Measurements from ENCODE around the gene ZNF565. TPM values are rescaled to one million over a fixed set of nuclear protein-coding genes. Genes with fewer than 3 reads are reported as not detected.
A peak's percentile ranks its signal among the peaks of the same experiment; 100 is the strongest.

ZNF565 gene
- 1 to 10 TPM; 2.2 to 2.7 TPM for total RNA-seq

DNA sequence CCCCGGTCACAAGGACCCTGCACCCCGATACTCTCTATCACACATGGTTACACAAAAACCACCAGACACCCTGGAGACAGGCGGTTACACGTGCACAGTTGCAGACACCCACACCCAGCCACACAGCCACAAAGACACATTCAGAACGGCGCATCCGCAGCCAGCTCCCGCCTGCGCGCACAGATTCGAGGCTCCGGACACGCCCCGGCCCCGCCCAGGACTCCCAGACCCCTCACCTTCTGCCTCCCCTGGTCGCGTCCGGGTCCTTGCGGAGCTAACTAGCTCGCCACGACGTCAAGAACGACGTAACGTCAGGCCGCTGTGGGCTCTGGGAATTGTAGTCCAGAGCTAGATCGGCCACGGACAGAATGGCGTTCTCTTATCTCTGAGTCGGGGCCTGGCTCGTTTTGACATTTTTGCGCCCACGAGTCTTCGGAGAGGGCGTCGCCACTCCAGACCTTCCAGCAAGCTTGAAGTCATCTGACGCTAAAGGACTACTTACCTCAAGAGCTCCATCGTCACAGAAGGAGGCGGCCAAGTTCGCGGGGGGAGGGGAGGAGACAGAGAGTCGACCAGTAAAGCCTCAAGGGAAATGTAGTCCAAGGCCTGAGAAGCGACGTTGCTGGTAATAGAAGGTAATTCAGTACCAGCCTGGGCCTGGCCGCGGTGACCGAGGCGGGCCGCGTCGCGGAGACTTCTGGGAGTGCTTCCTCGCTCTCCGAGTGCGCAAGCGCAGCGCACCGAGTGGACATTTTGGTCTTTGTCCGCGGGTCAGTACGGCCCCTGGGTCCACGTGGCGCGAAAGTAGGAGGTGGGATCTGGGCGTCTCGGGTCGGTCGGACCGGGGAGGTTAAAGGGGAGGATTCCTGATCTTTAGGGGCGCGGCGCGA, at the start of gene ZNF565, which contains the start of gene ZNF146:
Gene ZNF565 (minus strand): TSS at position 280 of the 890 bp plus-strand sequence. CDS start 12,680 bp downstream, outside the sequence.
Gene ZNF146 (plus strand): TSS at position 721 of the 890 bp plus-strand sequence. CDS start 21,335 bp downstream, outside the sequence.
- Mint-ChIP-seq H3K4me1 (ENCODE audit: low read depth) (peaks cover 19% of the 10 kb centered on the region), H3K36me3 (ENCODE audit: low read depth) (peaks cover 18% of the 10 kb centered on the region), H3K27ac (no peak within 1 kb of the TSS), H3K27me3 (ENCODE audit: low read depth) (no peaks in the 10 kb centered on the region), H3K4me3 (no peak within 1 kb of the TSS), H3K9me3 (ENCODE audit: insufficient read depth) (peaks cover 6% of the 10 kb centered on the region)
- ATAC-seq: peak; percentile 94
- ChIA-PET CTCF (interaction anchor here (0.9 to 1.9 kb wide), 2 partner anchors 10 to 87 kb away, joined by 5 to 13 read pairs; no protein-coding TSS in a partner anchor), POLR2A (interaction anchor here (0.6 to 2.2 kb wide), 16 partner anchors 9 to 1565 kb away, joined by 3 to 10 read pairs (median 4); partner anchors contain the start of genes POLR2I, TBCB, ZNF345 and ZNF382)
- peak; percentile 99 for DNase-seq

DNA sequence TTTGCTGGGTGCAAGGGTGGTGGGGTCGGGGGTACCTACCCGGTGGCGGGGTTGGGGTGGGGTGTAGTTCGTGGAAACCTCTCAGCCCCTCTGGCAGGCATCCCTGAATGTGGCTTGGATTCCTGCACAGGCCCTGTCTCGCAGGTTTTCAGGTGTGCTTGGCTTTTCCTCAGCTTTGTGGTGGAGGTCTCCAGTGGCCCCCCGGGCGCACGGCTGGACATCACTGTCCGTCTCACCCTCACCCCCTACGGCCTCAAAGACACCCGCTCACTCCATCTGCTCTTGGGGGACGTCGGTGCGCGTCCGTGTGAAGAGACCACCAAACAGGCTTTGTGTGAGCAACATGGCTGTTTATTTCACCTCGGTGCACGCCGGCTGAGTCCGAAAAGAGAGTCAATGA, 44.7 kb upstream of the ZNF565 start:
- ATAC-seq (no peak), DNase-seq (no peak)
- H3K27me3 Mint-ChIP-seq (ENCODE audit: low read depth): no peaks in the 10 kb centered on the region
- no peaks in the 10 kb centered on the region for H3K4me1 Mint-ChIP-seq (ENCODE audit: low read depth)
- POLR2A ChIA-PET: no interaction called here
- CTCF ChIA-PET: no interaction called here
- H3K27ac Mint-ChIP-seq: no peak overlapping the region
- H3K4me3 Mint-ChIP-seq: no peak overlapping the region
- peaks cover 10% of the 10 kb centered on the region for H3K36me3 Mint-ChIP-seq (ENCODE audit: low read depth)
- H3K9me3 Mint-ChIP-seq (ENCODE audit: insufficient read depth): peaks cover 35% of the 10 kb centered on the region

DNA sequence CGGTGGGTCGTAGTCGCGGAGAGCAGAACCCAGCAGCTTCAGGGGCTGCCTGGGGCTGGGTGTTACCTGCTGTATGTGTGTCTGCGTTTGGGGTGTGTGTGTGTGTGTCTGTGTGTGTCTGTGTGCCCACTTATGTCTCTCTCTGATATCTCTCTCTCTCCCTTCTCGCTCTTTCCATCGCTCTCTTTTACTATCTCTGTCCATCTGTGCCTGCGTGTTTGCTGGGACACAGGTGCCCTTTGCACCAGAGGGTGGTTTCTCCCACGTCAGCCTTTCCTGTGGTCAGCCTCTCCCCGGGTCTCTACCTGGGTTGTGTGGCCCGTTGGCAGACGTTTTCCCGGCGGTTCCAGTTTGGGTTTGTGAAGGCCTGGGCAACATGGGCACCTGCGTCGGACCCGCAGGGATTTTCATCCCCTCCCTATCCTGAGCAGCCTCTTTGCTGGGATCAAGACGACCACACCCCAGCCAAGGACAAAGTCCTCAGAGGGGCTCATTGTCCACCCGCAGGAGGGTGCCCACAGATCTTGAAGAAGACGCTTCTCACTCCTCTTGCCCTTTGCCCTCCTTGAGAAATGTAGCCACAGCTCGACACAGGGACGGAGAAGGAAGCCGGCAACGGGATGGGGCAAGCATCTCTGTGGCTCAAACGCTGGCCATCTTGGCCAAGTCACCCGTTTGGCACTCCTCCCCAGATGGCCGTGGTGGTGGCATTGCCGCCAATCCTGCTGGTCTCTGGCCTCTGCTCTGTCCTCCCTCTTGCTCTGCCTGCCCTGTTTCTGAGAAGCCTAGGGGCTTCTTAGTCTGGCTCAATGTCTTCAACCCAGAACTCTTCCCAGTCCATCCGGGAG, 43.8 kb upstream of the ZNF565 start:
- Mint-ChIP-seq H3K27me3 (ENCODE audit: low read depth) (no peaks in the 10 kb centered on the region), H3K4me1 (ENCODE audit: low read depth) (no peaks in the 10 kb centered on the region), H3K9me3 (ENCODE audit: insufficient read depth) (peaks cover 34% of the 10 kb centered on the region), H3K27ac (no peak overlapping the region), H3K36me3 (ENCODE audit: low read depth) (peaks cover 10% of the 10 kb centered on the region), H3K4me3 (no peak overlapping the region)
- CTCF ChIA-PET: no interaction called here
- no peak for ATAC-seq
- no peak for DNase-seq
- POLR2A ChIA-PET: no interaction called here

DNA sequence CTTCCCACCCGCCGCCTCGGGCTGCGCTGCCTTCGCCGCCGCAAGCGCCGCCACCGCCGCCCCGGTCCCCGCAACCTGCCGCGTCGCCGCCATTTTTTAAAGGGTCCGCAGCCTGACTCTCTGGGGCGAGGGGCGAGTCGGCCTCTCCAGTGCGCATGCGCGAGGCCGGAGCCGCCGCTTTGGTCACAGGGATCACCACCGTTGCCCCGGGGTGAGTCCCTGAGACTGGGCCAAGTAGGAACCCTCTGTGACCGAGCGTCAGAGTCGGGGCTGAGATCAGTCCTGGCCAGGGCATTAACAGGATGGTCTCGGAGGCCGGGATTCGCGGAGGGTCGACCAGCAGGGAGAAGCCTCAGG, 43.0 kb upstream of the ZNF565 start:
- ChIA-PET POLR2A (no interaction called here), CTCF (no interaction called here)
- ATAC-seq (no peak), DNase-seq (no peak)
- H3K27ac Mint-ChIP-seq: no peak overlapping the region
- no peaks in the 10 kb centered on the region for H3K27me3 Mint-ChIP-seq (ENCODE audit: low read depth)
- H3K4me3 Mint-ChIP-seq: no peak overlapping the region
- H3K36me3 Mint-ChIP-seq (ENCODE audit: low read depth): peaks cover 10% of the 10 kb centered on the region
- peaks cover 31% of the 10 kb centered on the region for H3K9me3 Mint-ChIP-seq (ENCODE audit: insufficient read depth)
- H3K4me1 Mint-ChIP-seq (ENCODE audit: low read depth): no peaks in the 10 kb centered on the region

DNA sequence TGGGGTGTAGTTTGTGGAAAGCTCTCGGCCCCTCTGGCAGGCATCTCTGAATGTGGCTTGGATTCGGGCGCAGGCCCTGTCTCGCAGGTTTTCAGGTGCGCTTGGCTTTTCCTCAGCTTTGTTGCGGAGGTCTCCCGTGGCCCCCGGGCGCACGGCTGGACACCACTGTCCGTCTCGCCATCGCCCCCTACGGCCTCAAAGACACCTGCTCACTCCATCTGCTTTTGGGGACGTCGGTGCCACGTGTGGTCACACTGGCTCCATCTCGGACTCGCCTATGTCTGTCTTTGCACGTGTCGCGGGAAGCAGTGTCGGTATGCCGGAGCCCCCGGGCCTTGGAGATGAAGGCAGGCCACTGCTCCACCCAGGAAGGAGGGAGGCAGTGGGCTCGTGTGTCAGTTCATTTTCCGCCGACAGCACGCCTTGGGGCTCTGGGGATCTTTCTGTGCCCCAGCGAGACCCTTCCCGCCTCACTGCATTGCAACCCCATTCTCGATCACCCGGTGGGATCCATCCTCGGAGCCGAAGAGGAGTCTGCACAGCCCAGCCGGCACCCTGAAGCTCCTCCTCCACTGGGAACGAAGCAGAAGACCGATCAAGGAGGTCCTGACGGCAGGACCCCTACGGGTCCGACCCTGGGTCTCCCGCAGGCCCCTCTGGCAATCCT, 42.5 kb upstream of the ZNF565 start:
- Mint-ChIP-seq H3K4me3 (no peak overlapping the region), H3K4me1 (ENCODE audit: low read depth) (no peaks in the 10 kb centered on the region), H3K9me3 (ENCODE audit: insufficient read depth) (peaks cover 32% of the 10 kb centered on the region), H3K36me3 (ENCODE audit: low read depth) (peaks cover 10% of the 10 kb centered on the region), H3K27me3 (ENCODE audit: low read depth) (no peaks in the 10 kb centered on the region), H3K27ac (no peak overlapping the region)
- DNase-seq (no peak), ATAC-seq (no peak)
- CTCF ChIA-PET: no interaction called here
- POLR2A ChIA-PET: no interaction called here

DNA sequence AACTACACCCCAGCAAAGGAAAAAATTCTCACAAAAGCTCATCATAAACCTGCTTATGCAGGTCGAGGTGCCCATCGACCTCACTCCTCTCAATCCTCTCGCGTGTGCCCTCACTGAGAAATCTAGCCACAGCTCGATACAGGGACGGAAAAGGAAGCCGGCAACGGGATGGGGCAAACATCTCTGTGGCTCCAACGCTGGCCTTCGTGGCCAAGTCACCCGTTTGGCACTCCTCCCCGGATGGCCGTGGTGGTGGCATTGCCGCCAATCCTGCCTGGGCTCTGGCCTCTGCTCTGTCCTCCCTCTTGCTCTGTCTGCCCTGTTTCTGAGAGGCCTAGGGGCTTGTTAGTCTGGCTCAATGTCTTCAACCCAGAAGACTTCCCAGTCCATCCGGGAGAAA, 41.6 kb upstream of the ZNF565 start:
- POLR2A ChIA-PET: no interaction called here
- Mint-ChIP-seq H3K27ac (no peak overlapping the region), H3K36me3 (ENCODE audit: low read depth) (peaks cover 10% of the 10 kb centered on the region), H3K9me3 (ENCODE audit: insufficient read depth) (peaks cover 39% of the 10 kb centered on the region), H3K27me3 (ENCODE audit: low read depth) (no peaks in the 10 kb centered on the region), H3K4me3 (no peak overlapping the region), H3K4me1 (ENCODE audit: low read depth) (no peaks in the 10 kb centered on the region)
- ATAC-seq (no peak), DNase-seq (no peak)
- CTCF ChIA-PET: no interaction called here

DNA sequence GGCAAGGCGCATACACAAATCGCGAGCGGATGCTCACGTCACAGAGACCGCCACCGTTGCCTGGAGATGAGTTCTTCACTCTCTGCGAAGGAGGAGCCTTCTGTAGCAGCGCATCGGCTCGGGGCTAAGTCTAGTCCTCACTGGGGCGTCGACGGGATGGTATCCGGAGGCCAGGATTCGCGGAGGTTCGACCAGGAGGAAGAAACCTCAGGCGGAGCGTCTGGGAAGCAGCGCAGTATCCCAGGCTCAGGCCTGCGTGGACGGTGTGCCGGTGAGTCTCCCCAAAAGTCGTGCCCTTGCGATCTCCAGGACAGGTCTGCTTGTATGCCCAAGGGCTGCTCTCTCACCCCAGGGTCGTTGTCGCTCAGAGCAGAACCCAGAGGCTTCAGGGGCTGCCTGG, 40.9 kb upstream of the ZNF565 start:
- no peak overlapping the region for H3K4me3 Mint-ChIP-seq
- peaks cover 10% of the 10 kb centered on the region for H3K36me3 Mint-ChIP-seq (ENCODE audit: low read depth)
- peaks cover 39% of the 10 kb centered on the region for H3K9me3 Mint-ChIP-seq (ENCODE audit: insufficient read depth)
- ChIA-PET POLR2A (no interaction called here), CTCF (no interaction called here)
- no peak overlapping the region for H3K27ac Mint-ChIP-seq
- DNase-seq (no peak), ATAC-seq (no peak)
- no peaks in the 10 kb centered on the region for H3K27me3 Mint-ChIP-seq (ENCODE audit: low read depth)
- no peaks in the 10 kb centered on the region for H3K4me1 Mint-ChIP-seq (ENCODE audit: low read depth)

DNA sequence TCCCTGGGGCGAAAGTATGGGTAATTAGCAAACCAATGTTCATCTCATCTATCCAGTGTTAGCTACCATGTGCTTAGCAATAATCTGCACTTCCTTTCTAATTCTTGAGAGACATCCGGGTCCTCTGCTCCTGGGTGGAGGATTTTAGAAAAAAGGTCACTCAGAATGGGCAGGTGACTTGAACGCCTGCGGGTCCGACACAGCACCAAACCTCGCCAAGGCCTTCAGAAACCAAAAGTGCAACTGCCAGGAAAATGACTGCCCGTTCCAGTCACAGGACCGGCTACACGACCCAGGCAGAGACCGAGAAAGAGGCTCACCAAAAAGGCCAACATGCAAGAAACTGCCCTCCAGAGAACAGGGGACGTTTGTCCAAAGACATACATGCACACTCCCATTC, 40.4 kb upstream of the ZNF565 start:
- Mint-ChIP-seq H3K4me3 (no peak overlapping the region), H3K36me3 (ENCODE audit: low read depth) (peaks cover 10% of the 10 kb centered on the region), H3K9me3 (ENCODE audit: insufficient read depth) (peaks cover 41% of the 10 kb centered on the region), H3K27ac (no peak overlapping the region), H3K4me1 (ENCODE audit: low read depth) (no peaks in the 10 kb centered on the region), H3K27me3 (ENCODE audit: low read depth) (no peaks in the 10 kb centered on the region)
- POLR2A ChIA-PET: no interaction called here
- DNase-seq: no peak
- ATAC-seq: no peak
- CTCF ChIA-PET: no interaction called here

DNA sequence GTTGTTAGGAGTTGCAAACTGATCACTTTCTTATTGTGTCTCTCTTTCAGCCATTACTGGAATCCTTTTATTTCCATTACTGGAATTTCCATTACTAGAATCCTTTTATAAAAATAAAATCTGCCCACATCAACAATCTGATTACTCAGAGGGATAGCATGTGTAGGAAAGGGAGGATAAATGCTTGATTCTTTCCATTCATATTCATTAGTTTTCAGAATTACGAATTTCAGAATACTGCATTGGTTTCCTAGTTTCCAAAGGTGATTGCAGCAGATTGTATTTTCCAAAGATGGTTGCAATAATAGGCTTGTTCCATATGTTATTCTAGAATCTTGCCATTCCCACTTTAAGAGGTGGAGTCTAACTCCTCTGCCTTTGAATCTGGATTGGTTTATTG, 37.6 kb upstream of the ZNF565 start:
- no peak overlapping the region for H3K27ac Mint-ChIP-seq
- no peaks in the 10 kb centered on the region for H3K27me3 Mint-ChIP-seq (ENCODE audit: low read depth)
- ATAC-seq: no peak

DNA sequence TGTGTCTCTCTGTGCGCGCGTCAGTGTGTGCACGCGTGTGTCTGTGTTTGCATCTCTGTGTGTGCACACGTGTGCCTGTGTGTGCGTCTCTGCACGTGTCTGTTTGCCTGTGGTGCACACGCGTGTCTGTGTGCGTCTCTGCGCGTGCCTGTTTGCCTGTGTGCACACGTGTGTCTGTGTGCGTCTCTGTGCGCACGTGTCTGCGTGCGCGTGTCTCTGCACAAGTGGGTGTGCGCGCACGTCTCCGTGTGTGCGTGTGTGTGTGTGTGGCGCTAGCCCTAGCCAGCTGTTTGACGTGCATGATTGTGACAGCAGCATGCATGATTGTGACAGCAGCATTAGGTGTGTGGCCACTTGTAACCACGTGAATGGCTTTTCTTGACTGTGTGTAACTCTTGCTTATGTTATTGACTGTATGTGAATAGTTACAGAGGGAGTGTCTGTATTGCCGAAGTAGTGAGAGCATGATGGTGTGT, 31.6 kb upstream of the ZNF565 start:
- Mint-ChIP-seq H3K27me3 (ENCODE audit: low read depth) (peaks cover 6% of the 10 kb centered on the region), H3K27ac (no peak overlapping the region), H3K9me3 (ENCODE audit: insufficient read depth) (peaks cover 50% of the 10 kb centered on the region), H3K36me3 (ENCODE audit: low read depth) (peaks cover 17% of the 10 kb centered on the region), H3K4me3 (no peak overlapping the region), H3K4me1 (ENCODE audit: low read depth) (no peaks in the 10 kb centered on the region)
- DNase-seq (no peak), ATAC-seq (no peak)
- ChIA-PET POLR2A (no interaction called here), CTCF (no interaction called here)

More for the DNA sequence above, 37.6 kb upstream of the ZNF565 start:
- Mint-ChIP-seq H3K9me3 (ENCODE audit: insufficient read depth) (peaks cover 41% of the 10 kb centered on the region), H3K36me3 (ENCODE audit: low read depth) (peaks cover 7% of the 10 kb centered on the region), H3K4me3 (no peak overlapping the region), H3K4me1 (ENCODE audit: low read depth) (no peaks in the 10 kb centered on the region)
- no peak for DNase-seq
- ChIA-PET POLR2A (no interaction called here), CTCF (no interaction called here)

DNA sequence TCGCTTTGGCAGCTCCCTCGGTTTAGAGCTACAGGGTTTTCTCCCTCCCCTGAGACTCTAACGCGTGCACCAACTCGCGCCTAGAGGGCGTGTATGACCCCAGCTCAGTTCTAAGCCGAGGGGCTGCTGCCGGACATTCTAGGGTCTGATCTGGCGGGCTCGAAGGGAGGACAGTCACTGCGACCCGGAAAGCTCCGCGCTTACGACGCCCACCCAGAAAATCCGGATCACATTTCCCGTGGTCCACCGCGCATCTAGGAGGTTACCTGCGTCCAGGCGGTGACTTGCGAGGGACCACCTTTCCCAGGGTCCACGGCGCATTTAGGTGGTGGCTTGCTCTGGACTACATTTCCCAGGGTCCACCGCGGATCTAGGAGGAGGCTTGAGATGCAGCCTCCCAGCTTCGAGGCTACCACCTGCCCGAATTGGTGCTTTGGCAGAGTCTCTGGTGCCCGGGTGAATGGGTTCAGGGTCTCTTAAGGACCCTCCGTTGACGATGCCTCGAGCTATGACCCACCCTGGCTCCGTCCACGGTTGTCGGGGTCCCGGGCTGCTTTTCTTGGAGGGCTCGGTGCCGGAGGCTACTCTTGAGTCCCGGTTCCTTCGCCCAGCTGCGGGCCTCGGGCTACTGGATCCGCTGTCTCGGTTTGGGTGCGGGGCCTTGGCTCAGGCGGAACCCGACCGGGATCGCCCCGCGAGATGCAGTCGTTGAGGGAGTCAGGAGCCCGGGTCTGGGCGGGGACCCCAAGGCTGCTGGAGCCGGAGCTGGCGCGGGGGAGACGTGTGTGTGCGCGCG, 30.9 kb upstream of the ZNF565 start:
- Mint-ChIP-seq H3K4me1 (ENCODE audit: low read depth) (no peaks in the 10 kb centered on the region), H3K27ac (no peak overlapping the region), H3K4me3 (no peak overlapping the region), H3K27me3 (ENCODE audit: low read depth) (peaks cover 6% of the 10 kb centered on the region), H3K36me3 (ENCODE audit: low read depth) (peaks cover 17% of the 10 kb centered on the region), H3K9me3 (ENCODE audit: insufficient read depth) (peaks cover 51% of the 10 kb centered on the region)
- ATAC-seq (no peak), DNase-seq (no peak)
- CTCF ChIA-PET: no interaction called here
- POLR2A ChIA-PET: no interaction called here

All from activated CD8-positive, alpha-beta T cell treated with anti-CD3 and anti-CD28 coated beads, Interleukin-2, amount 10 ng/mL, durations not matched to agents 7 days and 5 days (primary cell).